Adrenal gland (tissue), 12 donors: ENCODE data around the gene ATP1B1. TPM values are rescaled to one million over a fixed set of nuclear protein-coding genes. Genes with fewer than 3 reads are reported as not detected.
"Not testable (repeated sequence)": the region's sequence is repeated elsewhere in the genome, so short reads cannot be mapped to it uniquely, and the experiment has no call there.

Experiments
- DNase-seq, 7 donors: peaks; one replicate each; pipeline ENCODE4 v3.0.0-alpha.2; 2019 to 2020
- H3K27ac ChIP-seq, 5 donors: fragments of 200-600 bp; sonication (generic) in 4 of 5; 1 replicate in 3 of 5; 2 replicates in 2 of 5; pipeline versions ENCODE4 v1.5.1 to v1.8.0; 2016 to 2020; ENCODE audit warnings: mild to moderate bottlenecking in 1 of 5
- H3K27me3 ChIP-seq: fragments of 200-600 bp; 2 replicates; pipeline ENCODE4 v1.8.0; 2021
- H3K36me3 ChIP-seq, 2 donors: fragments of 200-600 bp; replicated peaks in 1 of 2; 1 replicate in 1 of 2; 2 replicates in 1 of 2; pipeline versions ENCODE4 v1.5.1 to v1.8.0; 2018 to 2022
- H3K4me1 ChIP-seq, 2 donors: fragments of 200-600 bp; replicated peaks in 1 of 2; 1 replicate in 1 of 2; 2 replicates in 1 of 2; pipeline versions ENCODE4 v1.5.1 to v1.8.0; 2018 to 2021
- H3K4me3 ChIP-seq, 4 donors: fragments of 200-600 bp; sonication (generic) in 3 of 4; one replicate each; pipeline ENCODE4 v1.5.1; 2016 to 2018
- H3K9me3 ChIP-seq, 3 donors: fragments of 200-600 bp; sonication (generic) in 1 of 3; replicated peaks in 1 of 3; 1 replicate in 2 of 3; 2 replicates in 1 of 3; pipeline versions ENCODE4 v1.5.1 to v1.8.0; 2016 to 2021
- CTCF ChIP-seq, 6 experiments: fragments of 450-650 bp in 4 of 6; fragments of 200-600 bp in 2 of 6; sonication (generic) in 1 of 6; IDR thresholded peaks; 1 replicate in 5 of 6; 2 replicates in 1 of 6; pipeline versions ENCODE4 v1.5.1 to v1.8.0; 2016 to 2021; ENCODE audit warnings: antibody characterized with exemption in 6 of 6, mild to moderate bottlenecking in 2 of 6, moderate library complexity in 1 of 6
- POLR2A ChIP-seq, 2 donors: fragments of 450-650 bp; IDR thresholded peaks; one replicate each; pipeline ENCODE4 v1.6.1; 2017; ENCODE audit warnings: antibody characterized with exemption in 2 of 2, mild to moderate bottlenecking in 2 of 2, moderate library complexity in 1 of 2
- WGBS, 4 donors: extraction: QIAGEN DNeasy Blood & Tissue Kit in 2 of 4; methylation state at CpG; one replicate each; pipeline versions ENCODE4 v1.1.5 to v1.1.7; 2013 to 2017; 5-methylcytosine and 5-hydroxymethylcytosine counted together
- intact Hi-C, 2 donors: fragments of 100-400 bp; cut with DNase I; formaldehyde crosslinking; loops; one replicate each; pipeline versions ENCODE4 v1.14.1 to v1.15.0; 2022 to 2023
- polyA plus RNA-seq, 3 donors: library from polyadenylated mRNA; stranded (reverse); fragments of 200-250 nt in 2 of 3; fragments of 350-450 nt in 1 of 3; fragmentation: Illumina TruSeq in 1 of 3; extraction: RNeasy Lipid Tissue Mini Kit (QIAGEN cat#74804) in 1 of 3; gene quantifications; one replicate each; pipeline ENCODE4 v1.2.3, GENCODE V29; 2013 to 2014
- small RNA-seq, 2 donors: library from RNA; depleted of rRNA; stranded (forward); fragments of <200 nt; gene quantifications; one replicate each; pipeline ENCODE3, GENCODE V24; 2016
- total RNA-seq, 9 donors: library from RNA; depleted of rRNA in 4 of 9; stranded (reverse); fragments of >200 nt in 4 of 9; fragments of 120-200 nt in 1 of 9; fragmentation: NEBNext Ultra II Directional in 1 of 9; extraction: Animal tissue kit (Norgen Biotek cat#: 25700) in 1 of 9; gene quantifications; one replicate each; pipeline versions ENCODE4 v1.1.0 to v1.2.4, GENCODE V29; 2013 to 2023
- donor health status: healthy with polysubstance abuse.
- donor health status: Bipolar disorder and iron deficiency.
- donor health status: DM: yes; HTN: yes; CAD: no.
- donor health status: DM: no; HTN: no; CAD: no.
- donor health status: DM: no; HTN: no; CAD: no.
- donor health status: DM: yes; HTN: yes; CAD: no.

ATP1B1 gene
- total and polyA plus RNA-seq, 12 donors = 51.4 to 187 (median 136) TPM

GRCh38 chr1:169175461-169175860 is 69.0 kb downstream of the ATP1B1 start:
- Histone ChIP-seq H3K27ac (no peak overlapping the region), H3K9me3 (no peaks in the 10 kb centered on the region), H3K27me3 (no peaks in the 10 kb centered on the region), H3K36me3 (no peaks in the 10 kb centered on the region), H3K4me3 (no peak overlapping the region), H3K4me1 (no peaks in the 10 kb centered on the region)
- DNase-seq = no peak
- intact Hi-C loops = no loop called here
- TF ChIP-seq CTCF (IDR thresholded peaks at IDR 0.05) (no peak), POLR2A (IDR thresholded peaks at IDR 0.05) (no peak)
- WGBS, 4 donors = 76 to 84% (median 80%) methylated on average over 2 of the region's 2 CpGs

GRCh38 chr1:169179431-169179830 is 72.9 kb downstream of the ATP1B1 start:
- H3K27me3 ChIP-seq, H3K9me3 ChIP-seq, H3K4me3 ChIP-seq, H3K4me1 ChIP-seq, DNase-seq, H3K27ac ChIP-seq, H3K36me3 ChIP-seq, intact Hi-C loops: not testable (repeated sequence)
- WGBS, 4 donors = 94 to 98% (median 96%) methylated on average over 3 of the region's 3 CpGs

- H3K27ac ChIP-seq = no peak overlapping the region
- H3K36me3 ChIP-seq = no peaks in the 10 kb centered on the region
- 86 to 93% (median 90%) methylated on average over 3 of the region's 3 CpGs for WGBS, 4 donors
- TF ChIP-seq CTCF (IDR thresholded peaks at IDR 0.05) = no peak
- TF ChIP-seq POLR2A (IDR thresholded peaks at IDR 0.05) = no peak
- intact Hi-C loops = no loop called here
- H3K4me3 ChIP-seq = no peak overlapping the region
- H3K27me3 ChIP-seq = no peaks in the 10 kb centered on the region
- H3K4me1 ChIP-seq = no peaks in the 10 kb centered on the region
- no peaks in the 10 kb centered on the region for H3K9me3 ChIP-seq
- no peak for DNase-seq
Observed at GRCh38 chr1:169180174-169180573, 73.7 kb downstream of the ATP1B1 start.

Small RNAs within 50 kb of the gene (small RNA-seq; reads per million reads assigned to genes)
- gene RNA5SP66 = 0 reads per million in 2 donors
